ENCODE data around the gene FAM193B. TPM values are rescaled to one million over a fixed set of nuclear protein-coding genes. Genes with fewer than 3 reads are reported as not detected.

Gene FAM193B
- total RNA-seq, 4 donors from 2014 or later: 57.0 to 128 (median 69.7) TPM

DNA sequence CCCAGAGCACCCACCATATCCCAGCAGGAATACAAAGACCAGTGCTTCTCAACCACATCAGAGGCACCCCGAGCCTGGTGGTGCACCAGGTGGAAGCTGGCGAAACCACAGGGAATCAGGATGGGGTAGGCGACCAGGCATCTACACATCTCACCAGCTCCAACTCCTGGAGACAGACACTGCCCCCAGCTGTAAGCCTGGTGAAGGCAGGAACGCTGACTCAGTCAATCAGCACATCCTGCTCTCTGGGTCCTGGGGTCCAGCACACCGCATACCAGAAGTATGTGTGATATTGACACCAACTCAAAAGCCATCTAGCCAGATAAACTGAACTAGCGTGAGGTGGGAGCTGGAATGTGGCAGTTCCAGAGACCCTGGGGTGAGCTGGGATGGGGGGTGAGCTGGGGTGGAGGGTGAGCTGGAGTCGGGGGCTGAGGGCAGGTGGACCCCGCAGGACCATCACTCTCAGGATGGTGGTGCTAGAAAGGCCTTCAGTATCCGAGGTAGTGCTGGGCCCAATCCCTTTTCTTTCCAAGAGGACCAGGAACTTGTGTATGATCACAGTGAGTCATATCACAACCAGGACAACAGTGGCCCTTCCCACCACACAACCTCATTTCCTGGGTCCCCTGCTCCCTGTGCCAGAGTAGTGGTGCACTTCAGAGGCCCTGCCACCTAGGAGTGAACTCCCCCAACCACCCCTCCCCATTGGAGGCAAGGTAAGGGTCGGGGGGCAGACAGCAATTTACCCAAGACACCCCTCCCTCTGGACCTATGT, 83.4 kb downstream of the FAM193B start:
- DNase-seq (ENCODE audit: low spot score in 2 of 2): no peak
- intact Hi-C loops (cut with DNase I; ENCODE audit: low total_unique reads): no loop called here
- no peak overlapping the region for H3K4me3 ChIP-seq (ENCODE audit: low read depth, poor library complexity, severe bottlenecking)
- TF ChIP-seq POLR2A (IDR thresholded peaks at IDR 0.05): no peak
- TF ChIP-seq, protein P1, sequence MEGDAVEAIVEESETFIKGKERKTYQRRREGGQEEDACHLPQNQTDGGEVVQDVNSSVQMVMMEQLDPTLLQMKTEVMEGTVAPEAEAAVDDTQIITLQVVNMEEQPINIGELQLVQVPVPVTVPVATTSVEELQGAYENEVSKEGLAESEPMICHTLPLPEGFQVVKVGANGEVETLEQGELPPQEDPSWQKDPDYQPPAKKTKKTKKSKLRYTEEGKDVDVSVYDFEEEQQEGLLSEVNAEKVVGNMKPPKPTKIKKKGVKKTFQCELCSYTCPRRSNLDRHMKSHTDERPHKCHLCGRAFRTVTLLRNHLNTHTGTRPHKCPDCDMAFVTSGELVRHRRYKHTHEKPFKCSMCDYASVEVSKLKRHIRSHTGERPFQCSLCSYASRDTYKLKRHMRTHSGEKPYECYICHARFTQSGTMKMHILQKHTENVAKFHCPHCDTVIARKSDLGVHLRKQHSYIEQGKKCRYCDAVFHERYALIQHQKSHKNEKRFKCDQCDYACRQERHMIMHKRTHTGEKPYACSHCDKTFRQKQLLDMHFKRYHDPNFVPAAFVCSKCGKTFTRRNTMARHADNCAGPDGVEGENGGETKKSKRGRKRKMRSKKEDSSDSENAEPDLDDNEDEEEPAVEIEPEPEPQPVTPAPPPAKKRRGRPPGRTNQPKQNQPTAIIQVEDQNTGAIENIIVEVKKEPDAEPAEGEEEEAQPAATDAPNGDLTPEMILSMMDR (IDR thresholded peaks at IDR 0.05): no peak
- 80 to 91% methylated on average over 10 of the region's 10 CpGs for WGBS, 2 donors

Other genes with a start within 250 kb of the FAM193B start
- gene MXD3, start 242.7 kb downstream of the FAM193B start, total RNA-seq: 10 to 100 TPM in 2 of 4 donors, 1 to 10 TPM in 2; 4.9 to 19.8 (median 13.2) TPM
- 100 to 1,000 TPM; 139 to 191 (median 166) TPM for gene LMAN2, start 202.9 kb downstream of the FAM193B start, total RNA-seq
- gene RGS14, start 196.6 kb downstream of the FAM193B start, total RNA-seq: 10 to 100 TPM; 28.6 to 38.3 (median 37.2) TPM
- under 1 TPM in 2 of 4 donors, not detected in 2; 0.12 to 0.39 TPM for gene SLC34A1, start 170.1 kb downstream of the FAM193B start, total RNA-seq
- not detected for gene PFN3, start 153.9 kb downstream of the FAM193B start, total RNA-seq
- 10 to 100 TPM in 2 of 4 donors, 1 to 10 TPM in 2; 1.9 to 14.5 (median 10.1) TPM for gene F12, start 145.0 kb downstream of the FAM193B start, total RNA-seq
- gene GRK6, start 127.9 kb downstream of the FAM193B start, total RNA-seq: 10 to 100 TPM; 29.5 to 56.7 (median 38.1) TPM
- gene PRR7, start 107.7 kb downstream of the FAM193B start, total RNA-seq: 10 to 100 TPM in 1 of 4 donors, 1 to 10 TPM in 3; 5.4 to 10.2 (median 8.0) TPM
- gene DBN1, start 80.9 kb downstream of the FAM193B start, total RNA-seq: 10 to 100 TPM; 14.0 to 65.5 (median 27.6) TPM
- 10 to 100 TPM; 11.8 to 31.7 (median 23.5) TPM for gene PDLIM7, start 57.0 kb downstream of the FAM193B start, total RNA-seq
- 1 to 10 TPM; 1.5 to 4.0 (median 2.0) TPM for gene DOK3, start 44.7 kb downstream of the FAM193B start, total RNA-seq
- 100 to 1,000 TPM in 1 of 4 donors, 10 to 100 TPM in 3; 70.7 to 108 (median 88.6) TPM for gene DDX41, start 37.6 kb downstream of the FAM193B start, total RNA-seq
- gene TMED9, start 37.6 kb upstream of the FAM193B start, total RNA-seq: 10 to 100 TPM; 70.4 to 95.7 (median 80.4) TPM
- gene B4GALT7, start 45.6 kb upstream of the FAM193B start, total RNA-seq: 10 to 100 TPM; 11.8 to 17.8 (median 16.4) TPM
- 1 to 10 TPM; 1.5 to 9.3 (median 3.8) TPM for gene FAM153A, start 228.3 kb upstream of the FAM193B start, total RNA-seq

Measured in lower leg skin (tissue), 4 donors.